GM18867 (cell line): ENCODE data around the gene TTC38.

Experiments used
- ATAC-seq: cut with Tn5 transposase; IDR thresholded peaks from one replicate; pipeline ENCODE4 v1.9.1; 2021; ENCODE audit warnings: mild to moderate bottlenecking, moderate library complexity; ENCODE audit not compliant: unreplicated experiment

Gene TTC38

GRCh38 chr22:46323162-46323561 is 55.4 kb downstream of the TTC38 start:
- no peak for ATAC-seq

- ATAC-seq, result no peak
Measured at GRCh38 chr22:46326066-46326680, 58.4 kb downstream of the TTC38 start.

- no peak for ATAC-seq
Measured at GRCh38 chr22:46327691-46328465, 60.1 kb downstream of the TTC38 start.

GRCh38 chr22:46328797-46329196 is 61.0 kb downstream of the TTC38 start:
- ATAC-seq, result no peak

GRCh38 chr22:46329616-46330015 is 61.8 kb downstream of the TTC38 start:
- no peak for ATAC-seq

- ATAC-seq, result no peak
Measured at GRCh38 chr22:46330426-46330825, 62.6 kb downstream of the TTC38 start.

- ATAC-seq, result no peak
Measured at GRCh38 chr22:46331496-46331895, 63.7 kb downstream of the TTC38 start.

- ATAC-seq, result peak; percentile 88
Measured at GRCh38 chr22:46335201-46336118, 67.7 kb downstream of the TTC38 start, which contains the start of gene TRMU. TRMU (plus strand) TSS chr22:46335714; CDS start chr22:46335765, 51 bp downstream.

- peak; percentile 20 for ATAC-seq
Measured at GRCh38 chr22:46336119-46337078, 68.6 kb downstream of the TTC38 start.

- ATAC-seq, result no peak
Measured at GRCh38 chr22:46337870-46338269, 70.1 kb downstream of the TTC38 start.

GRCh38 chr22:46338636-46339035 is 70.8 kb downstream of the TTC38 start:
- no peak for ATAC-seq

- no peak for ATAC-seq
Measured at GRCh38 chr22:46339956-46340355, 72.1 kb downstream of the TTC38 start.

- no peak for ATAC-seq
Measured at GRCh38 chr22:46340676-46341075, 72.9 kb downstream of the TTC38 start.
